Thyroid gland (tissue), 4 donors: ENCODE measurements around the gene ARHGEF11. TPM values are rescaled to one million over a fixed set of nuclear protein-coding genes. Genes with fewer than 3 reads are reported as not detected.

Source experiments
- DNase-seq, 2 donors: peaks; one replicate each; pipeline ENCODE4 v3.0.0-alpha.2; 2019
- H3K27ac ChIP-seq, 3 donors: fragments of 200-600 bp; sonication (generic); 1 replicate in 2 of 3; 2 replicates in 1 of 3; pipeline ENCODE4 v1.5.1; 2016 to 2019; ENCODE audit warnings: mild to moderate bottlenecking in 1 of 3, moderate library complexity in 1 of 3
- H3K27me3 ChIP-seq: fragments of 200-600 bp; sonication (generic); one replicate; pipeline ENCODE4 v1.5.1; 2019
- H3K36me3 ChIP-seq, 2 donors: fragments of 200-600 bp; sonication (generic); one replicate each; pipeline ENCODE4 v1.5.1; 2016 to 2019
- H3K4me1 ChIP-seq, 2 donors: fragments of 200-600 bp; sonication (generic); one replicate each; pipeline ENCODE4 v1.5.1; 2017 to 2019
- H3K4me3 ChIP-seq, 3 donors: fragments of 200-600 bp; sonication (generic); replicated peaks in 1 of 3; 1 replicate in 2 of 3; 2 replicates in 1 of 3; pipeline ENCODE4 v1.5.1; 2016; ENCODE audit warnings: mild to moderate bottlenecking in 1 of 3
- H3K9me3 ChIP-seq: fragments of 200-600 bp; sonication (generic); one replicate; pipeline ENCODE4 v1.5.1; 2017
- POLR2A ChIP-seq, 2 donors: fragments of 450-650 bp; IDR thresholded peaks; one replicate each; pipeline ENCODE4 v1.6.1; 2017; ENCODE audit warnings: antibody characterized with exemption in 2 of 2, mild to moderate bottlenecking in 2 of 2, moderate library complexity in 1 of 2
- WGBS, 2 donors: methylation state at CpG; one replicate each; pipeline ENCODE4 v1.1.5; 2017; 5-methylcytosine and 5-hydroxymethylcytosine counted together
- intact Hi-C: fragments of 100-400 bp; cut with DNase I; formaldehyde crosslinking; loops from one replicate; pipeline ENCODE4 v1.15.1; 2023
- microRNA counts, 2 donors: library from miRNA; unstranded; fragments of <30 nt; microRNA quantifications; one replicate each; lab custom pipeline; 2016 to 2017
- microRNA-seq: library from miRNA; unstranded; fragments of <30 nt; microRNA quantifications from one replicate; pipeline ENCODE4, GENCODE V29; 2016
- small RNA-seq: library from RNA; depleted of rRNA; stranded (forward); fragments of <200 nt; gene quantifications from one replicate; pipeline ENCODE3, GENCODE V24; 2016
- total RNA-seq, 4 donors: library from RNA; depleted of rRNA; stranded (reverse); fragments of >200 nt; gene quantifications; one replicate each; pipeline ENCODE4 v1.2.3, GENCODE V29; 2016
- TF ChIP-seq, protein P1 (sequence below), 6 experiments: fragments of 200-600 bp in 3 of 6; fragments of 450-650 bp in 3 of 6; sonication (generic) in 3 of 6; IDR thresholded peaks; one replicate each; pipeline ENCODE4 v1.5.1; 2016 to 2019; ENCODE audit warnings: antibody characterized with exemption in 6 of 6, mild to moderate bottlenecking in 2 of 6, inconsistent platforms in 1 of 6, moderate library complexity in 1 of 6

The ARHGEF11 gene
- total RNA-seq, 4 donors from 2014 or later = 31.2 to 56.2 (median 47.4) TPM

DNA sequence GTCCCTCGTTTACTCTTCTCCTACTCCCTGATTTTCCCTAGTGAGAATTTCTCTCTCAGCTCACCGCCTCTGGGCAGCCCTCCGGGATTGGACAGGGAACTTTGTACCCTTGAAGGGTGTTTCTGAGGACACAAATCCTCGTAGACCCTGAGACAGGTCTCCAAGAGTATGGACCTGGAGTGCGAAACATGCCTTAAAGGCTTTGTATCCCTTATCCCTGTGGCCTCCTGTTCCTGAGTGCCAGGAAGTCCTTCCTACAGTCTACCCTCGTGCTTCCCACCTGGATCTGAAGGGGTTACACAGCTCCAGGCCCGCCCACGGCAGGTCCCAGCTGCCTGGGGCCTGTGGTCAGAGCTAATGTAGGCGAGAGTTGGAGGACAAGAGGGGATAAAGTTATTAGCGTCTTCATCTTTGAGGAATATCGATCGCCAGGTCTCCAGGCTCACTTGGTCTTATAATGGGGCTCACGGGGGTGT is 159.6 kb downstream of the ARHGEF11 start:
- H3K36me3 ChIP-seq = no peaks in the 10 kb centered on the region
- whole genome bisulfite sequencing, 2 donors = 54 to 67% methylated on average over 13 of the region's 13 CpGs
- intact Hi-C loops = loop anchor here (10.0 kb wide), 1 partner anchor 201 kb away; no protein-coding TSS in a partner anchor
- TF ChIP-seq POLR2A (IDR thresholded peaks at IDR 0.05) = no peak
- TF ChIP-seq, protein P1, sequence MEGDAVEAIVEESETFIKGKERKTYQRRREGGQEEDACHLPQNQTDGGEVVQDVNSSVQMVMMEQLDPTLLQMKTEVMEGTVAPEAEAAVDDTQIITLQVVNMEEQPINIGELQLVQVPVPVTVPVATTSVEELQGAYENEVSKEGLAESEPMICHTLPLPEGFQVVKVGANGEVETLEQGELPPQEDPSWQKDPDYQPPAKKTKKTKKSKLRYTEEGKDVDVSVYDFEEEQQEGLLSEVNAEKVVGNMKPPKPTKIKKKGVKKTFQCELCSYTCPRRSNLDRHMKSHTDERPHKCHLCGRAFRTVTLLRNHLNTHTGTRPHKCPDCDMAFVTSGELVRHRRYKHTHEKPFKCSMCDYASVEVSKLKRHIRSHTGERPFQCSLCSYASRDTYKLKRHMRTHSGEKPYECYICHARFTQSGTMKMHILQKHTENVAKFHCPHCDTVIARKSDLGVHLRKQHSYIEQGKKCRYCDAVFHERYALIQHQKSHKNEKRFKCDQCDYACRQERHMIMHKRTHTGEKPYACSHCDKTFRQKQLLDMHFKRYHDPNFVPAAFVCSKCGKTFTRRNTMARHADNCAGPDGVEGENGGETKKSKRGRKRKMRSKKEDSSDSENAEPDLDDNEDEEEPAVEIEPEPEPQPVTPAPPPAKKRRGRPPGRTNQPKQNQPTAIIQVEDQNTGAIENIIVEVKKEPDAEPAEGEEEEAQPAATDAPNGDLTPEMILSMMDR (IDR thresholded peaks at IDR 0.05) = no peak
- no peaks in the 10 kb centered on the region for H3K9me3 ChIP-seq
- no peak overlapping the region for H3K27ac ChIP-seq
- no peak overlapping the region for H3K4me3 ChIP-seq
- H3K4me1 ChIP-seq = no peaks in the 10 kb centered on the region
- no peaks in the 10 kb centered on the region for H3K27me3 ChIP-seq
- DNase-seq = no peak

DNA sequence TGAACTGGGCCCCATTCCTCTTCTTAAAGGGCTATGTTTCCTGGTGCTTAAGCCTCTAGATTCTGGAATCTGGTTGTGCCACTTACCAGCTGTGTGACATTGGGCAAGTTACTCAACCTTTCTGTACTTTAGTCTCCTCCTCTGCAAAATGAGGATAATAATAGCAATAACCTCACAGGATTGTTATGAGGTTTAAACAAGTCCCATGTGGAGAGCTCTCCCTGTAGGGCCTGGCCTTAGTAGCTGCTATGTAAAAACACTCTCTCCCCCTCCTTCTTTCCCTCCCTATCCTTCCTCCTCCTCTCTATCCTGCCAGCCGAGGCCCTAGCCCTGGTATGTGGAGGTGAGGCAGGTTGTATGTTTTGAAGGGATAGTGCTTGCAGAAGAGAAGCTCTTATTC is 160.2 kb downstream of the ARHGEF11 start:
- 29 to 44% methylated on average over 1 of the region's 1 CpG for WGBS, 2 donors
- Histone ChIP-seq H3K4me3 (no peak overlapping the region), H3K36me3 (no peaks in the 10 kb centered on the region), H3K27ac (no peak overlapping the region), H3K27me3 (no peaks in the 10 kb centered on the region), H3K4me1 (no peaks in the 10 kb centered on the region), H3K9me3 (no peaks in the 10 kb centered on the region)
- no peak for DNase-seq
- TF ChIP-seq, protein P1 (IDR thresholded peaks at IDR 0.05) = no peak
- TF ChIP-seq POLR2A (IDR thresholded peaks at IDR 0.05) = no peak
- intact Hi-C loops = loop anchor here (10.0 kb wide), 1 partner anchor 201 kb away; no protein-coding TSS in a partner anchor

MicroRNAs within 50 kb of the gene (microRNA counts, 767-probe panel; counts per million panel counts)
- 0 counts per million in 2 donors for microRNA hsa-miR-765 (lab: Ali Mortazavi, UCI)

Small RNA genes within 50 kb of the gene (microRNA-seq; reads per million reads assigned to microRNA genes)
- not detected for gene MIR765

Small RNA genes within 50 kb of the gene (small RNA-seq; reads per million reads assigned to genes)
- gene MIR765 = not detected
- gene RN7SL612P = not detected

Other genes starting within 250 kb of the ARHGEF11 start
- 1 to 10 TPM; 1.2 to 3.3 (median 2.0) TPM for gene SH2D2A, start 228.9 kb downstream of the ARHGEF11 start, total RNA-seq
- not detected for gene INSRR, start 186.6 kb downstream of the ARHGEF11 start, total RNA-seq
- gene NTRK1, start 184.9 kb downstream of the ARHGEF11 start, total RNA-seq = 1 to 10 TPM in 1 of 4 donors, under 1 TPM in 3; 0.11 to 1.2 (median 0.63) TPM
- 10 to 100 TPM; 11.2 to 21.9 (median 14.4) TPM for gene PEAR1, start 152.0 kb downstream of the ARHGEF11 start, total RNA-seq
- not detected for gene LRRC71, start 125.1 kb downstream of the ARHGEF11 start, total RNA-seq
- gene ETV3L, start 54.1 kb upstream of the ARHGEF11 start, total RNA-seq = not detected
- gene ETV3, start 92.7 kb upstream of the ARHGEF11 start, total RNA-seq = 10 to 100 TPM; 15.7 to 24.3 (median 16.0) TPM